ENCODE results near the gene PPP1R12C.
A peak's percentile ranks its signal among the peaks of the same experiment; 100 is the strongest.
"Not testable (repeated sequence)": the region's sequence is repeated elsewhere in the genome, so short reads cannot be mapped to it uniquely, and the experiment has no call there.

Gene PPP1R12C

GRCh38 chr19:55070466-55071128 is 46.8 kb downstream of the PPP1R12C start:
- DNase-seq: no peak

- no peak for DNase-seq
Observed at GRCh38 chr19:55069865-55070197, 47.6 kb downstream of the PPP1R12C start.

DNA sequence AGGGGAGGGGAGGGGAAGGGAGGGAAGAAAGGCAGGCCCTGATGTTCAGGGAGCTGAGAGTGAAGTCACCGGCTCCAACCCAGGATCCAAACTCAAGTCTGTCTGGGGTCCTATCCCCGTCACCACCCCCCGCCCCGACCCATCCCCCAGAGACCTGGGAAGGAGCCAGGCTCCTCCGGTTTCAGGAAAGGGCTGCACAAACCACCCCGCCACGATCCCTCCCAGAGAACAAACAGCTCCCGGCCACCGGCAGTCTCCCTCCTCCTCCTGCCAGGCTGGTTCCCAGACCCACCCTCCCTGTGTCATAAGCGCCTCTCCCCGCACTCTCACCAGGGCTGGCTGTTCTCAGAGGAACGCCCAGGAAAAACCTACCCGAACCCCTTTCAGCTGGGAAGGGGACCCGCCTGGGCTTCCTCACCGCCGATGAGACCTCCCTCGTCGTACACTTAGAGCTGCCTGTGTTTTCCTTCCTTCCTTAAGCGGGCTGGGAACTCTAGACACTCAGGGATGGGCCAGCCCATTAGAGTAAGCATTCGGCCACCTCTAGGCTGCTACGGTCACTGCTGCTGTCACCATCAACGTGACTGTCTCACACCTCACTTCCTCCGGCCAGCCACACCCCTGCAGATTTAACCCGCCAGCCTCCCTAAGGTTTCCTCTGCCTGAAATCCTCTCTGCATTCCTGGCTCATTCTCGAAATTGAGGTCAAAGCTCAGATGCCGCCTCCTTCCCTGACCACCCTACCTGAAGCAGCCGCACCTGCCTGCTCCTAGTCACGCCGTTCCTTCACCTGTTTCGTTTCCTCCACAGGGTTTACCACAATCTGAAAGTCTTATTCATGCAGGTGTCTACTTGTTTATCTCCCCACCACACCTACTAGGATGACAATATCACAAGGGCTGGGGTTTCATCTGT is 48.2 kb downstream of the PPP1R12C start:
- DNase-seq: peak in 1 of 3 donors; percentile 24

- DNase-seq: peak in 1 of 3 donors; percentile 11
Observed at GRCh38 chr19:55067869-55068268, 49.6 kb downstream of the PPP1R12C start.

GRCh38 chr19:55066107-55066709 is 51.2 kb downstream of the PPP1R12C start:
- peak in 1 of 3 donors; percentile 15 for DNase-seq

DNA sequence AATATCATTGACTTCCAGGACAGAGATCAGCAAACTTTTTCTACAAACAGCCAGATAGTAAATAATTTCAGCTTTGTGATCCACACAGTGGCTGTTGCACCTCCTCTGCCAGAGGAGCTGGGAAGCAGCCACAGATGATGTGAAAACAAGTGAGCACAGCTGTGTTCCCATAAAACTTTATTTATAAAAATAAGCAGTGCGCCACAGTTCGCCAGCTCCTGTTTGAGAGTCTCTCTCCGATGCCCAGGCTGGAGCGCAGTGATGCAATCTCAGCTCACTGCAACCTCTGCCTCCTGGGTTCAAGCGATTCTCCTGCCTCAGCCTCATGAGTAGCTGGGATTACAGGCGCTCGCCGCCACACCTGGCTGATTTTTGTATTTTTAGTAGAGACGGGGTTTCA is 51.9 kb downstream of the PPP1R12C start:
- peak in 1 of 3 donors; percentile 16 for DNase-seq

DNA sequence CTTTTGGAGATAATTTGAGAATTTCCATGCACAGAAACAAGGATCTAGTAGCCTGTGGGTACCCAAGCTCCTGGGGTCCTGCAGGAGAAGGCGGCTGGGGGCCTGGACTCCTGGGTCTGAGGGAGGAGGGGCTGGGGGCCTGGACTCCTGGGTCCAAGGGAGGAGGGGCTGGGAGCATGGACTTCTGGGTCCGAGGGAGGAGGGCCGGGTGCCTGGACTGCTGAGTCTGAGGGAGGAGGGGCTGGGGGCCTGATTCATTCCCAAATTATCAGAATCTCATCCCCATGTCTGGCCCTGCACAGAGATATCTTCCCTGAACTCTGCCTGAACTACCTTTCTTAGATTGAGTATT is 54.0 kb downstream of the PPP1R12C start:
- peak in 1 of 3 donors; percentile 5 for DNase-seq

- DNase-seq: peak; percentile 98 to 99 (median 99)
Observed at GRCh38 chr19:55062735-55063491, 54.5 kb downstream of the PPP1R12C start, which contains the start of gene RDH13. TSS of gene RDH13 (minus strand) at chr19:55063148. CDS start at chr19:55063032, 116 bp downstream.

DNA sequence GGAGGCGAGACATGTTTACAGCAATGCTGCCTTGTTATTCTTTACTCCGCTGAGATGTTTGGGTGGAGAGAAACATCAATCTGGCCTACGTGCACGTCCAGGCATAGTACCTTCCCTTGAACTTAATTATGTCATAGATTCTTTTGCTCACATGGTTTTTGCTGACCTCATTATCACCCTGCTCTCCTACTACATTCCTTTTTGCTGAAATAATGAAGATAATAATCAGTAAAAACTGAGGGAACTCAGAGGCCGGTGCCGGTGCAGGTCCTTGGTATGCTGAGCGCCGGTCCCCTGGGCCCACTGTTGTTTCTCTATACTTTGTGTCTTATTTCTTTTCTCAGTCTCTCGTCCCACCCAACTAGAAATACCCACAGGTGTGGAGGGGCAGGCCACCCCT is 57.1 kb downstream of the PPP1R12C start:
- not testable (repeated sequence) for DNase-seq

- peak in 1 of 3 donors; percentile 21 for DNase-seq
Observed at GRCh38 chr19:55058781-55059610, 58.4 kb downstream of the PPP1R12C start.

GRCh38 chr19:55056827-55057226 is 60.6 kb downstream of the PPP1R12C start:
- DNase-seq: no peak

DNA sequence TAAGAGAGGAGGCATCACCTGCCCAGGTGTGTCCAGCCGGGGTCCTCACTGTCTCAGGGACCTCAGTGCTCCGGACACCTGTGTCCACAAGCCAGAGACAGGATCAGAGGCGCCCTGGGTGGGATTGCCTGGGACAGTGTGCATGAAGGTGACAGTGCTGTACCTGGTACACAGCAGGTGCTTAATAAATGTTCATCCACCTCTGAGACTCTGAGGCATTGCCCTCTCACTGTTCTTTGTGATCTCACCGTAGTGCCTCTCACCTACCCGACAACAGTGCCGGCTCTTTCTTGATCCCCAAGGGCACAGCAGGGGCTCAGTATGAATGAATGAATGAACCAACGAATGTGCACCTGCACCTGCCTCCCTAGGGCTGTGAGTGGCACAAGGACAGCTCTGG is 63.7 kb downstream of the PPP1R12C start:
- DNase-seq: no peak

DNA sequence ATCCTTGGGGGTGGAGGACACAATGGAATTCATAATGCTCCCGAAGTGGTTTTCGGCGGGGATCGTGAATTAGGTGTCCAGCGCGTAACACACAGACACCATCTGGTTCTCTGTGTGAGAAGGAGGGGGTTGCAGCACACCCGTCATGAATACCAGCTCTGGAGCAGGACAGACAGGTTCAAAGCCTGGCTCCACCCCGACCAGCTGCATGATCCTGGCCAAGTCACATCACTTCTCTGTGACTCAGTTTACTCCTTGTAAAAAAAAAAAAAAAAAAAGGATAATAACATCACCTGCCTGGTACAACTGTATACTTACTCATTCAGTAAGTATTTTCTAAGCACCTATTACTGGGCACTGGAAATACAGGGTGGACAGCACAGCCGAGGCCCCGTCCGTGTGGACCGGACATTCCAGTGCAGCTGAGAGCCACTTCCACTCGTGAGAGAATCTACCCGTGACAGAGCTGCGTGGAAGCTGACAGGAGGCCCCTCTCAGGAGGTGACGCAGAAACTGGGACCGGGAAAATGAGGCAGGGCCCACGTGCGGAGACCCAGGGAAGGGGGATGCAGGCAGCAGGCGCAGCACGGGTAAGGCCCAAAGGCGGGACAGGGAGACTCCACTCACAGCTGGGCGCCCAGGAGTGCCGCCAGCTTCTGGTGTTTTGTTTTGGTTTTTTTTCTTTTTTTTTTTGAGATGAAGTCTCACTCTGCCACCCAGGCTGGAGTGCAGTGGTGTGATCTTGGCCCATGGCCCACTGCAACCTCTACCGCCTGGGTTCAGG is 66.5 kb downstream of the PPP1R12C start:
- no peak for DNase-seq

DNA sequence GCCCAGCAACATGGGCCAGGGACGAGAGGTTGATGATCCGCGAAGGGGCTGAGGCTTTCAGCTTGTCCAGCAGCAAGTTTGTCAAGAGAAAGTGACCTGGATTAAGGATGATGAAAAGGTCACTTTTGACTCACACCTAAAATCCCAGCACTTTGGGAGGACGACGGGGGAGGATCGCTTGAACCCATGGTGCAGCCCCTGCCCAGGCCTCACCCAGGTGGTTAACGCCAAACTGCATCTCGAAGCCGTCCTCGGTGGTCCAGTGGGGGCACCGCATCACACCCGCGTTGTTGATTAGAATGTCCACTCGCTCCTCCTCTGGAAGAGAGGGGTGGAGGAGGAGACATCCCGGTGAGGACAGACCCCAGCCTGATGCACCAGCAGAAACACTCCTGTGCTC is 69.0 kb downstream of the PPP1R12C start:
- no peak for DNase-seq

DNA sequence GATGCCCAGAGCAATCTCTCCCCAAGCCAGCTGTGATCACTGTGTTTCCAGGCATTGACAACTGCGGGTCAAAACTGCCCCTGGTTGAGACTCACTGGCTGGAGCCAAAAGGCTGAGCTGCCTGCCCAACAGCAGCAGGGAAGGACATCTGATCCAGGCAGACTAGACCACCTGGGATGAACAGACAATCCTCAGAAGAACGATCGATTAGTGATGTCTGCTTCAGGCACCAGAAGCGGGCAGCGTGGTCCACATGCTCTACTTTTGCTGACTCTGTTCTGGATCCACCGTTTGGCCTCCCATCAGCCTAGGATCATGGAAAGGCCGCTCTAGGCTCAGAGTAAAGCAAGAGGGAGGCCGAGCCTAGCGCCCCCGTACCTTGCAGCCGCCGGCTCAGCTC is 69.5 kb downstream of the PPP1R12C start:
- no peak for DNase-seq

DNA sequence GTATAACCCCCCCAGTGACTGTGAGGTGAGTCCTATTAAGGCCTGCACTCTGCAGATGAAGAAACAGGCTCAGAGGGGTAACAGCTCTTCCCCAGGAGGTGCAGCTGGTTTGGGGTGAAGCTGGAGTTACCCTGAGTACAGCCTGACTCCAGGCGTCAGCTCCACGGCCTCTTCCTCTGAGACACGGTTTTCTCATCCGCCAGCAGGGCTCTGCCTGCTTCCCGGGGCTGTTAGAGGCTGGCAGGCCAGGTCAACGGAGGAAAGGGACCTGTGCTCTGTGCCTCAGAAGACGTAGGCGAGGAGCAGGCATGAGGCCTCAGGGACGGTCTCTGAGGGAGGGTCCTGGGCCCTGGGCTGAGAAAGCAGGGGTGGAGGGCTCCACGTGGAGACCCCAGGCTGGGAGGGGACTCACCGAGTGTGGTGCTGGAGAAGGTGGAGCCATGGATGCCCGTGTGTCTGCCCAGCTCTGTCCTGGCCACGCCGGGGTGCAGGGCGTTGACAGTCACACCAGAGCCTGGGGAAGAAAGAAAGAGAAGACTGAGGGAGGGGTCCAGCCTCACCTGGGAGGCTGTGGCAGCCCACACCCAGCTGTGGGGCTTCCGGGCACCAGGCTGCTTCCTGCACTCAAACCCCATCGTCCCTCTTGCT is 70.3 kb downstream of the PPP1R12C start:
- DNase-seq: no peak

GRCh38 chr19:55044771-55045716 is 72.4 kb downstream of the PPP1R12C start:
- no peak for DNase-seq

DNA sequence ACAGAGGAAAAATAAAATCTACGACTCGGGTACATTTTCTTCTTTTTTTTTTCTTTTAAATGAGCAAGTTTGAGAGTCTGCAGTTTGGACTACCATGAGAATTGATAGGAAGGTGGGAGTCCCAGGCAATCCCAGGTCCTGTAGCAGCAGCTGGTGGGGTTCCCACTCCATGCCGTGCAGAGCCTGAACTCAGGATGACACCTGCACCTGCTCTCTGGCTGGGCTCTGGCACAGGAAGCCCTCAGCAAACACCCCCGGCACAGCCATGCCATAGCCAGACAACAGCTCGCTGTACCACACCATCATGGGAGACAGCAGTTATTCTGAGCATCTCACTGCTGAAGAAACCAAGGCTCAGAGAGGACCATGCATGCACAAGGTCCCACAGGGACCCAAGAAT is 73.2 kb downstream of the PPP1R12C start:
- no peak for DNase-seq

- DNase-seq: no peak
Observed at GRCh38 chr19:55042688-55043087, 74.7 kb downstream of the PPP1R12C start.

DNA sequence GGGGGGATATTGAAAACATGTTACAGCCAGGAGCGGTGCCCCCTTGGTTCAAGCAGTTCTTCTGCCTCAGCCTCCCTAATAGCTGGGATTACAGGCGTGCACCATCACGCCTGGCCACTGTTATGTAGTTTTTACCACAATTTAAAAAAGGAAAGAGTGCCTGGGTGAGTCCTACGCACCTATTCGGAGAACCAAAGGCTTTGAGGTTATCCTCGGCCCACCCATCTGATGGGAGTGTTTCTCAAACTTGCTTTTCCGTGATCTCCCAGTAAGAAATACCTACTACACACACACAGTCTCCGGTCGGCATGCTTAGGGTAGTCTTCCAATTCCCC is 75.1 kb downstream of the PPP1R12C start:
- no peak for DNase-seq
